Thoracic aorta (tissue), 2 donors: ENCODE results near the gene SEC16B. TPM values are rescaled to one million over a fixed set of nuclear protein-coding genes. Genes with fewer than 3 reads are reported as not detected.

Experiments used
- ATAC-seq: fragments of 150-250 bp; one replicate; pipeline ENCODE4 v1.8.0; 2017; ENCODE audit warnings: low read depth; ENCODE audit not compliant: insufficient number of reproducible peaks, low FRiP score
- DNase-seq: peaks from one replicate; pipeline ENCODE4 v3.0.0-alpha.2; 2020; ENCODE audit warnings: low spot score
- H3K27ac ChIP-seq, 2 donors: fragments of 200-600 bp; sonication (generic); 1 replicate in 1 of 2; 2 replicates in 1 of 2; pipeline ENCODE4 v1.5.1; 2016; ENCODE audit warnings: mild to moderate bottlenecking in 2 of 2, moderate library complexity in 2 of 2
- H3K27me3 ChIP-seq: fragments of 200-600 bp; sonication (generic); replicated peaks from 2 replicates; pipeline ENCODE4 v1.6.0; 2016; ENCODE audit warnings: mild to moderate bottlenecking; ENCODE audit not compliant: insufficient read depth
- H3K36me3 ChIP-seq: fragments of 200-600 bp; sonication (generic); one replicate; pipeline ENCODE4 v1.5.1; 2016
- H3K4me1 ChIP-seq, 2 donors: fragments of 200-600 bp; sonication (generic); 1 replicate in 1 of 2; 2 replicates in 1 of 2; pipeline versions ENCODE4 v1.5.1 to v1.6.0; 2016; ENCODE audit warnings: low read depth in 2 of 2, mild to moderate bottlenecking in 1 of 2; ENCODE audit not compliant: control insufficient read depth in 1 of 2
- H3K4me3 ChIP-seq: fragments of 200-600 bp; sonication (generic); 2 replicates; pipeline ENCODE4 v1.5.1; 2016; ENCODE audit warnings: mild to moderate bottlenecking
- H3K9me3 ChIP-seq: fragments of 200-600 bp; sonication (generic); 2 replicates; pipeline ENCODE4 v1.5.1; 2016
- total RNA-seq, 2 donors: library from RNA; depleted of rRNA; stranded (reverse); fragments of >200 nt; gene quantifications; one replicate each; pipeline versions ENCODE4 v1.1.0 to v1.2.3, GENCODE V29; 2016
- TF ChIP-seq, protein P1 (sequence below): fragments of 200-600 bp; sonication (generic); IDR thresholded peaks from one replicate; pipeline ENCODE4 v1.5.1; 2019; ENCODE audit warnings: antibody characterized with exemption

The SEC16B gene
- total RNA-seq, 2 donors from 2014 or later: 4.2 to 6.8 TPM

DNA sequence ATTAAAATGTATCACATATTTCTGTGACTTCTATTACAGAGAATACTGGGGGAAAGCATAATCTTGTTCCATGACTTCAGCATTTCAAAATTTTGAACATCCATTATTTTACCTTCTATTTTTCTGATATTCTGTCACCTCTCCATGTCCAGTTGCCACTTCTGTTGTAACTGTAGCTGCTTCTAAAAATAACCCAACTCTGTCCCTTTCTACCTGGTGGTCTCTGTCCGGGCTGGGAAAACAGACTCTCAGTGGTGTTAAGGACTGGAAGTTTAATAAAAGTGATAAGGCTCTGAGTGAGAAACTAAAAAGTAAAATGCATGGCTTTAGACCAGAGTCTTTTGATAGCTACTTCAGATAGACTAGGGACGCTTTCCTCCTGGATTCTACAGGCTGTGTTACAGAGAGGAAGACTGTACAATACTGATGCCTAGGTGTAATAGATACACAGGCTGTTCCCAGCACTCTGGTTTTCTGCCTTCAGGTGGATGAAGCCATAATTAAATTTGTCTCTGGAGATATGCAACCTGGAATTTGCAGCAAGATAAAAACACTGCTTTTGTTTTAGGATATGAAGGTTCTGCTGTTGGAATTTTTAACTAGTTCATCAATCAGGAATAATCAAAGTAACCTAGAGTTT lies 42.1 kb upstream of the SEC16B start:
- H3K27me3 ChIP-seq: no peaks in the 10 kb centered on the region
- ATAC-seq: no peak
- H3K4me3 ChIP-seq: no peak overlapping the region
- H3K9me3 ChIP-seq: no peaks in the 10 kb centered on the region
- peaks cover 2% of the 10 kb centered on the region for H3K36me3 ChIP-seq
- H3K27ac ChIP-seq: no peak overlapping the region
- TF ChIP-seq, protein P1, sequence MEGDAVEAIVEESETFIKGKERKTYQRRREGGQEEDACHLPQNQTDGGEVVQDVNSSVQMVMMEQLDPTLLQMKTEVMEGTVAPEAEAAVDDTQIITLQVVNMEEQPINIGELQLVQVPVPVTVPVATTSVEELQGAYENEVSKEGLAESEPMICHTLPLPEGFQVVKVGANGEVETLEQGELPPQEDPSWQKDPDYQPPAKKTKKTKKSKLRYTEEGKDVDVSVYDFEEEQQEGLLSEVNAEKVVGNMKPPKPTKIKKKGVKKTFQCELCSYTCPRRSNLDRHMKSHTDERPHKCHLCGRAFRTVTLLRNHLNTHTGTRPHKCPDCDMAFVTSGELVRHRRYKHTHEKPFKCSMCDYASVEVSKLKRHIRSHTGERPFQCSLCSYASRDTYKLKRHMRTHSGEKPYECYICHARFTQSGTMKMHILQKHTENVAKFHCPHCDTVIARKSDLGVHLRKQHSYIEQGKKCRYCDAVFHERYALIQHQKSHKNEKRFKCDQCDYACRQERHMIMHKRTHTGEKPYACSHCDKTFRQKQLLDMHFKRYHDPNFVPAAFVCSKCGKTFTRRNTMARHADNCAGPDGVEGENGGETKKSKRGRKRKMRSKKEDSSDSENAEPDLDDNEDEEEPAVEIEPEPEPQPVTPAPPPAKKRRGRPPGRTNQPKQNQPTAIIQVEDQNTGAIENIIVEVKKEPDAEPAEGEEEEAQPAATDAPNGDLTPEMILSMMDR: no peak
- no peak for DNase-seq
- H3K4me1 ChIP-seq: no peaks in the 10 kb centered on the region

- Histone ChIP-seq H3K27me3 (no peaks in the 10 kb centered on the region), H3K4me1 (no peaks in the 10 kb centered on the region), H3K4me3 (no peak overlapping the region), H3K9me3 (no peaks in the 10 kb centered on the region), H3K36me3 (no peaks in the 10 kb centered on the region), H3K27ac (no peak overlapping the region)
- ATAC-seq (no peak), DNase-seq (no peak)
- TF ChIP-seq, protein P1: no peak
These were observed 41.6 kb upstream of the SEC16B start for GRCh38 chr1:178011465-178011828.

GRCh38 chr1:178010674-178011464 lies 41.0 kb upstream of the SEC16B start:
- ATAC-seq (no peak), DNase-seq (no peak)
- Histone ChIP-seq H3K27me3 (no peaks in the 10 kb centered on the region), H3K9me3 (no peaks in the 10 kb centered on the region), H3K4me3 (no peak overlapping the region), H3K4me1 (no peaks in the 10 kb centered on the region), H3K36me3 (no peaks in the 10 kb centered on the region), H3K27ac (no peak overlapping the region)
- TF ChIP-seq, protein P1: no peak

GRCh38 chr1:178006043-178006442 lies 36.2 kb upstream of the SEC16B start:
- H3K36me3 ChIP-seq: no peaks in the 10 kb centered on the region
- DNase-seq (no peak), ATAC-seq (no peak)
- no peaks in the 10 kb centered on the region for H3K9me3 ChIP-seq
- no peak overlapping the region for H3K4me3 ChIP-seq
- TF ChIP-seq, protein P1: no peak
- H3K27ac ChIP-seq: no peak overlapping the region
- no peaks in the 10 kb centered on the region for H3K27me3 ChIP-seq
- no peaks in the 10 kb centered on the region for H3K4me1 ChIP-seq

DNA sequence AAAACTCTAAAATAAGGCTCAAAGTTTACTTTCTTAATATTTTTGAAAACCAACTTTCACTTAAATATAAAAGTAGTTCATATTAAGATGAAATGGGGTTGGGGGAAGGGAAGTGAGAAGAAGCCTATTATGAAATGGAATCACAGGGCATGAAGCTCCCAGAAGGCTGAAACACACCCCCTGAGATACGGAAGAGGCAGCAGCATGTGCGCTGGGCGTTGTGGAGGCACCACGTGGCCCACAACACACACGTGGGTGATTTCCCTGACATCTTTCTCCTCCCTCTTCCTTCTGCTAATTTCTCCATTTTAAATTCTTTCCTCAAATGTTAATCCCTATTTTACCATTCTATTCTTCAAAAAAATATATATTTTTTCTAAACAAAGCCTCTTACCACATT lies 35.6 kb upstream of the SEC16B start:
- Histone ChIP-seq H3K4me1 (no peaks in the 10 kb centered on the region), H3K27ac (no peak overlapping the region), H3K9me3 (no peaks in the 10 kb centered on the region), H3K27me3 (no peaks in the 10 kb centered on the region), H3K36me3 (no peaks in the 10 kb centered on the region), H3K4me3 (no peak overlapping the region)
- DNase-seq (no peak), ATAC-seq (no peak)
- TF ChIP-seq, protein P1: no peak
